ENCODE results near the gene COL4A2.
"Not testable (repeated sequence)": the region's sequence is repeated elsewhere in the genome, so short reads cannot be mapped to it uniquely, and the experiment has no call there.

Gene COL4A2

DNA sequence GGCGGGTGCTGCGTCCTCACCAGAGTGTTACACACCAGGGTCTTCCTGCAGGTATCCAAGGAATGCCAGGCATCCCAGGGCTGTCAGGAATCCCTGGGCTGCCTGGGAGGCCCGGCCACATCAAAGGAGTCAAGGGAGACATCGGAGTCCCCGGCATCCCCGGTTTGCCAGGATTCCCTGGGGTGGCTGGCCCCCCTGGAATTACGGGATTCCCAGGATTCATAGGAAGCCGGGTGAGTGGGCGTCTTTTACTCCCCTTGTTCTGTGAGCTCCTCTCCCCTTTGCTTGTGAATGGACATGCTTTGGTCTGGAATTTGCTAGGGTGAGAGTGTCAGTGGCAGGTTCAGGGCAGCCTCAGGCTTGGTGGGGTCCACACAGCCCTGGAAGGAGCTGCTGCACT lies 178.5 kb downstream of the COL4A2 start:
- Histone ChIP-seq H3F3A (ENCODE audit: insufficient read depth, low read length) (no peaks in the 10 kb centered on the region), H3K27me3 (replicated peaks; ENCODE audit: insufficient read depth, low read length) (no peaks in the 10 kb centered on the region), H3K36me3 (replicated peaks; ENCODE audit: insufficient read depth, low read length) (no peaks in the 10 kb centered on the region), H2AFZ (ENCODE audit: low read length) (no peak overlapping the region), H3K79me2 (ENCODE audit: low read length) (no peaks in the 10 kb centered on the region), H3K27ac (ENCODE audit: low read length) (no peak overlapping the region), H3K9me2 (replicated peaks; ENCODE audit: insufficient read depth, low read length) (no peaks in the 10 kb centered on the region), H3K4me3 (ENCODE audit: low read length) (no peak overlapping the region), H3K4me1 (ENCODE audit: low read length) (no peaks in the 10 kb centered on the region), H3K9me3 (replicated peaks; ENCODE audit: insufficient read depth, low read length) (no peaks in the 10 kb centered on the region), H3K4me2 (ENCODE audit: low read depth, low read length) (no peak overlapping the region), H4K20me1 (ENCODE audit: insufficient read depth, low read length) (no peaks in the 10 kb centered on the region), H3K9ac (ENCODE audit: low read length) (no peak overlapping the region)
- no peak for DNase-seq
- no peak for TF ChIP-seq EZH2phosphoT487 (IDR thresholded peaks at IDR 0.05; ENCODE audit: low read length)
- no peak for TF ChIP-seq CTCF (IDR thresholded peaks at IDR 0.05; ENCODE audit: low read length)
- no peak for TF ChIP-seq EZH2 (optimal IDR thresholded peaks at IDR 0.05; ENCODE audit: low read depth, low read length)

GRCh38 chr13:110486061-110486715 lies 179.1 kb downstream of the COL4A2 start:
- no peak overlapping the region for H3K9ac ChIP-seq (ENCODE audit: low read length)
- H3K27me3 ChIP-seq (replicated peaks; ENCODE audit: insufficient read depth, low read length) = no peaks in the 10 kb centered on the region
- no peak for DNase-seq
- no peaks in the 10 kb centered on the region for H3K79me2 ChIP-seq (ENCODE audit: low read length)
- no peaks in the 10 kb centered on the region for H3F3A ChIP-seq (ENCODE audit: insufficient read depth, low read length)
- H3K4me3 ChIP-seq (ENCODE audit: low read length) = no peak overlapping the region
- H3K9me2 ChIP-seq (replicated peaks; ENCODE audit: insufficient read depth, low read length) = no peaks in the 10 kb centered on the region
- no peaks in the 10 kb centered on the region for H3K9me3 ChIP-seq (replicated peaks; ENCODE audit: insufficient read depth, low read length)
- H3K27ac ChIP-seq (ENCODE audit: low read length) = no peak overlapping the region
- H3K4me2 ChIP-seq (ENCODE audit: low read depth, low read length) = no peak overlapping the region
- no peaks in the 10 kb centered on the region for H3K4me1 ChIP-seq (ENCODE audit: low read length)
- TF ChIP-seq CTCF (IDR thresholded peaks at IDR 0.05; ENCODE audit: low read length) = no peak
- no peak for TF ChIP-seq EZH2phosphoT487 (IDR thresholded peaks at IDR 0.05; ENCODE audit: low read length)
- no peak for TF ChIP-seq EZH2 (optimal IDR thresholded peaks at IDR 0.05; ENCODE audit: low read depth, low read length)
- no peak overlapping the region for H2AFZ ChIP-seq (ENCODE audit: low read length)
- H3K36me3 ChIP-seq (replicated peaks; ENCODE audit: insufficient read depth, low read length) = no peaks in the 10 kb centered on the region
- H4K20me1 ChIP-seq (ENCODE audit: insufficient read depth, low read length) = no peaks in the 10 kb centered on the region

- H3K4me3 ChIP-seq (ENCODE audit: low read length); H4K20me1 ChIP-seq (ENCODE audit: insufficient read depth, low read length); DNase-seq; H3K4me1 ChIP-seq (ENCODE audit: low read length); H3K27me3 ChIP-seq (replicated peaks; ENCODE audit: insufficient read depth, low read length); H3K9me2 ChIP-seq (replicated peaks; ENCODE audit: insufficient read depth, low read length); H3K9ac ChIP-seq (ENCODE audit: low read length); H3K36me3 ChIP-seq (replicated peaks; ENCODE audit: insufficient read depth, low read length); H2AFZ ChIP-seq (ENCODE audit: low read length); H3F3A ChIP-seq (ENCODE audit: insufficient read depth, low read length); H3K9me3 ChIP-seq (replicated peaks; ENCODE audit: insufficient read depth, low read length); H3K4me2 ChIP-seq (ENCODE audit: low read depth, low read length); H3K79me2 ChIP-seq (ENCODE audit: low read length); H3K27ac ChIP-seq (ENCODE audit: low read length): not testable (repeated sequence)
Observed at GRCh38 chr13:110486880-110487279, 179.8 kb downstream of the COL4A2 start.

- no peak overlapping the region for H3K4me2 ChIP-seq (ENCODE audit: low read depth, low read length)
- DNase-seq = no peak
Observed at GRCh38 chr13:110490009-110490770, 183.1 kb downstream of the COL4A2 start.

More at GRCh38 chr13:110490009-110490770, 183.1 kb downstream of the COL4A2 start:
- Histone ChIP-seq H3K27me3 (replicated peaks; ENCODE audit: insufficient read depth, low read length) (no peaks in the 10 kb centered on the region), H3K27ac (ENCODE audit: low read length) (no peak overlapping the region), H3K9me2 (replicated peaks; ENCODE audit: insufficient read depth, low read length) (no peaks in the 10 kb centered on the region), H3K9me3 (replicated peaks; ENCODE audit: insufficient read depth, low read length) (no peaks in the 10 kb centered on the region), H4K20me1 (ENCODE audit: insufficient read depth, low read length) (no peaks in the 10 kb centered on the region), H3K9ac (ENCODE audit: low read length) (no peak overlapping the region), H3F3A (ENCODE audit: insufficient read depth, low read length) (no peaks in the 10 kb centered on the region), H3K4me3 (ENCODE audit: low read length) (no peak overlapping the region), H3K36me3 (replicated peaks; ENCODE audit: insufficient read depth, low read length) (no peaks in the 10 kb centered on the region), H2AFZ (ENCODE audit: low read length) (no peak overlapping the region), H3K79me2 (ENCODE audit: low read length) (no peaks in the 10 kb centered on the region), H3K4me1 (ENCODE audit: low read length) (no peaks in the 10 kb centered on the region)
- no peak for TF ChIP-seq CTCF (IDR thresholded peaks at IDR 0.05; ENCODE audit: low read length)
- no peak for TF ChIP-seq EZH2 (optimal IDR thresholded peaks at IDR 0.05; ENCODE audit: low read depth, low read length)
- TF ChIP-seq EZH2phosphoT487 (IDR thresholded peaks at IDR 0.05; ENCODE audit: low read length) = no peak

Measured in MM.1S (cell line).